Suprapubic skin (tissue), 4 donors: Measurements from ENCODE around the gene LRRTM2.

Source experiments
- EP300 ChIP-seq: sonication (generic); formaldehyde crosslinking; IDR thresholded peaks from one replicate; pipeline ENCODE4 v1.6.1; 2017; ENCODE audit warnings: antibody characterized with exemption
- POLR2A ChIP-seq, 2 donors: fragments of 450-650 bp; IDR thresholded peaks; one replicate each; pipeline ENCODE4 v1.6.1; 2017; ENCODE audit warnings: antibody characterized with exemption in 2 of 2, mild to moderate bottlenecking in 2 of 2, moderate library complexity in 2 of 2
- POLR2AphosphoS5 ChIP-seq, 3 donors: sonication (generic); formaldehyde crosslinking; IDR thresholded peaks; one replicate each; pipeline ENCODE4 v1.6.1; 2017; ENCODE audit warnings: antibody characterized with exemption in 3 of 3
- TF ChIP-seq, protein P1 (sequence below), 2 donors: fragments of 200-600 bp in 1 of 2; fragments of 450-650 bp in 1 of 2; sonication (generic) in 1 of 2; IDR thresholded peaks; one replicate each; pipeline ENCODE4 v1.5.1; 2016 to 2019; ENCODE audit warnings: antibody characterized with exemption in 2 of 2, mild to moderate bottlenecking in 1 of 2, moderate library complexity in 1 of 2

GRCh38 chr5:138918686-138919085 is 43.6 kb upstream of the LRRTM2 start:
- no peak for TF ChIP-seq POLR2A (IDR thresholded peaks at IDR 0.05)
- TF ChIP-seq, protein P1, sequence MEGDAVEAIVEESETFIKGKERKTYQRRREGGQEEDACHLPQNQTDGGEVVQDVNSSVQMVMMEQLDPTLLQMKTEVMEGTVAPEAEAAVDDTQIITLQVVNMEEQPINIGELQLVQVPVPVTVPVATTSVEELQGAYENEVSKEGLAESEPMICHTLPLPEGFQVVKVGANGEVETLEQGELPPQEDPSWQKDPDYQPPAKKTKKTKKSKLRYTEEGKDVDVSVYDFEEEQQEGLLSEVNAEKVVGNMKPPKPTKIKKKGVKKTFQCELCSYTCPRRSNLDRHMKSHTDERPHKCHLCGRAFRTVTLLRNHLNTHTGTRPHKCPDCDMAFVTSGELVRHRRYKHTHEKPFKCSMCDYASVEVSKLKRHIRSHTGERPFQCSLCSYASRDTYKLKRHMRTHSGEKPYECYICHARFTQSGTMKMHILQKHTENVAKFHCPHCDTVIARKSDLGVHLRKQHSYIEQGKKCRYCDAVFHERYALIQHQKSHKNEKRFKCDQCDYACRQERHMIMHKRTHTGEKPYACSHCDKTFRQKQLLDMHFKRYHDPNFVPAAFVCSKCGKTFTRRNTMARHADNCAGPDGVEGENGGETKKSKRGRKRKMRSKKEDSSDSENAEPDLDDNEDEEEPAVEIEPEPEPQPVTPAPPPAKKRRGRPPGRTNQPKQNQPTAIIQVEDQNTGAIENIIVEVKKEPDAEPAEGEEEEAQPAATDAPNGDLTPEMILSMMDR (IDR thresholded peaks at IDR 0.05) = no peak
- TF ChIP-seq POLR2AphosphoS5 (IDR thresholded peaks at IDR 0.05) = no peak
- TF ChIP-seq EP300 = no peak
